ENCODE results near the gene GLYAT.

GLYAT gene

GRCh38 chr11:58675334-58676155, 56.2 kb downstream of the GLYAT start:
- no peak overlapping the region for H3K4me3 Mint-ChIP-seq
- H3K27me3 Mint-ChIP-seq = no peaks in the 10 kb centered on the region

GRCh38 chr11:58674609-58675008, 57.1 kb downstream of the GLYAT start:
- Mint-ChIP-seq H3K36me3 (ENCODE audit: low read depth) (no peaks in the 10 kb centered on the region), H3K4me1 (ENCODE audit: low read depth) (no peaks in the 10 kb centered on the region), H3K27me3 (no peaks in the 10 kb centered on the region), H3K4me3 (no peak overlapping the region), H3K27ac (no peak overlapping the region), H3K9me3 (no peaks in the 10 kb centered on the region)
- DNase-seq = no peak

More at GRCh38 chr11:58675334-58676155, 56.2 kb downstream of the GLYAT start:
- Mint-ChIP-seq H3K27ac (no peak overlapping the region), H3K4me1 (ENCODE audit: low read depth) (no peaks in the 10 kb centered on the region), H3K9me3 (no peaks in the 10 kb centered on the region), H3K36me3 (ENCODE audit: low read depth) (no peaks in the 10 kb centered on the region)
- DNase-seq = peak; percentile 86

GRCh38 chr11:58671983-58672633, 59.6 kb downstream of the GLYAT start:
- no peak for DNase-seq
- H3K27me3 Mint-ChIP-seq = no peaks in the 10 kb centered on the region
- H3K4me3 Mint-ChIP-seq = no peak overlapping the region
- H3K9me3 Mint-ChIP-seq = no peaks in the 10 kb centered on the region
- H3K4me1 Mint-ChIP-seq (ENCODE audit: low read depth) = no peaks in the 10 kb centered on the region
- H3K27ac Mint-ChIP-seq = no peak overlapping the region
- no peaks in the 10 kb centered on the region for H3K36me3 Mint-ChIP-seq (ENCODE audit: low read depth)

- no peak overlapping the region for H3K27ac Mint-ChIP-seq
- H3K4me1 Mint-ChIP-seq (ENCODE audit: low read depth) = peaks cover 4% of the 10 kb centered on the region
- no peak overlapping the region for H3K4me3 Mint-ChIP-seq
- H3K9me3 Mint-ChIP-seq = no peaks in the 10 kb centered on the region
- no peak for DNase-seq
- peaks cover 17% of the 10 kb centered on the region for H3K27me3 Mint-ChIP-seq
- H3K36me3 Mint-ChIP-seq (ENCODE audit: low read depth) = no peaks in the 10 kb centered on the region
These were observed 71.7 kb downstream of the GLYAT start for GRCh38 chr11:58659910-58660570.

- DNase-seq = no peak
- no peaks in the 10 kb centered on the region for H3K36me3 Mint-ChIP-seq (ENCODE audit: low read depth)
- peaks cover 15% of the 10 kb centered on the region for H3K27me3 Mint-ChIP-seq
- H3K27ac Mint-ChIP-seq = no peak overlapping the region
- H3K9me3 Mint-ChIP-seq = no peaks in the 10 kb centered on the region
- no peak overlapping the region for H3K4me3 Mint-ChIP-seq
- peaks cover 11% of the 10 kb centered on the region for H3K4me1 Mint-ChIP-seq (ENCODE audit: low read depth)
These were observed 72.3 kb downstream of the GLYAT start for GRCh38 chr11:58659404-58659803.

Measured in activated T-cell treated with anti-CD3 and anti-CD28 coated beads, Interleukin-2, amount 50 U/mL, for 24 hours (primary cell).